Measurements from ENCODE around the gene CD300LG.
"Not testable (repeated sequence)": the region's sequence is repeated elsewhere in the genome, so short reads cannot be mapped to it uniquely, and the experiment has no call there.

The CD300LG gene

GRCh38 chr17:43832976-43833829 is 13.8 kb upstream of the CD300LG start, which contains the start of gene MPP3:
MPP3 (minus strand) TSS chr17:43833146; CDS start chr17:43831906, 1,240 bp downstream.
- H3K36me3 Mint-ChIP-seq (ENCODE audit: low read depth): no peaks in the 10 kb centered on the region
- H3K4me3 Mint-ChIP-seq: peak within 1 kb of the TSS; percentile 69
- H3K4me1 Mint-ChIP-seq (ENCODE audit: low read depth): peaks cover 19% of the 10 kb centered on the region
- H3K27ac Mint-ChIP-seq: no peak within 1 kb of the TSS
- H3K27me3 Mint-ChIP-seq: peaks cover 59% of the 10 kb centered on the region
- H3K9me3 Mint-ChIP-seq: no peaks in the 10 kb centered on the region

- Mint-ChIP-seq H3K9me3 (no peaks in the 10 kb centered on the region), H3K4me1 (ENCODE audit: low read depth) (peaks cover 19% of the 10 kb centered on the region), H3K27me3 (peaks cover 57% of the 10 kb centered on the region), H3K27ac (no peak overlapping the region), H3K36me3 (ENCODE audit: low read depth) (no peaks in the 10 kb centered on the region), H3K4me3 (peak overlapping the region; percentile 68)
Observed at GRCh38 chr17:43834106-43834505, 12.9 kb upstream of the CD300LG start.

- H3K4me3 Mint-ChIP-seq: no peak overlapping the region
- no peaks in the 10 kb centered on the region for H3K4me1 Mint-ChIP-seq (ENCODE audit: low read depth)
- no peaks in the 10 kb centered on the region for H3K36me3 Mint-ChIP-seq (ENCODE audit: low read depth)
- peaks cover 29% of the 10 kb centered on the region for H3K27me3 Mint-ChIP-seq
- no peaks in the 10 kb centered on the region for H3K9me3 Mint-ChIP-seq
- no peak overlapping the region for H3K27ac Mint-ChIP-seq
Observed at GRCh38 chr17:43839670-43840108, 7.3 kb upstream of the CD300LG start.

- H3K9me3 Mint-ChIP-seq: no peaks in the 10 kb centered on the region
- no peak overlapping the region for H3K27ac Mint-ChIP-seq
- H3K36me3 Mint-ChIP-seq (ENCODE audit: low read depth): no peaks in the 10 kb centered on the region
- H3K27me3 Mint-ChIP-seq: peaks cover 27% of the 10 kb centered on the region
- no peaks in the 10 kb centered on the region for H3K4me1 Mint-ChIP-seq (ENCODE audit: low read depth)
- no peak overlapping the region for H3K4me3 Mint-ChIP-seq
Observed at GRCh38 chr17:43840814-43841213, 6.2 kb upstream of the CD300LG start.

- Mint-ChIP-seq H3K27ac (no peak overlapping the region), H3K4me1 (ENCODE audit: low read depth) (no peaks in the 10 kb centered on the region), H3K4me3 (no peak overlapping the region), H3K27me3 (peaks cover 22% of the 10 kb centered on the region), H3K9me3 (no peaks in the 10 kb centered on the region), H3K36me3 (ENCODE audit: low read depth) (no peaks in the 10 kb centered on the region)
Observed at GRCh38 chr17:43841282-43841681, 5.7 kb upstream of the CD300LG start.

- peaks cover 18% of the 10 kb centered on the region for H3K27me3 Mint-ChIP-seq
- H3K4me3 Mint-ChIP-seq; H3K36me3 Mint-ChIP-seq (ENCODE audit: low read depth); H3K9me3 Mint-ChIP-seq; H3K27ac Mint-ChIP-seq; H3K4me1 Mint-ChIP-seq (ENCODE audit: low read depth): not testable (repeated sequence)
Observed at GRCh38 chr17:43842091-43842974, 4.6 kb upstream of the CD300LG start.

GRCh38 chr17:43842975-43843325 is 4.0 kb upstream of the CD300LG start:
- Mint-ChIP-seq H3K9me3 (no peaks in the 10 kb centered on the region), H3K4me3 (no peak overlapping the region), H3K27ac (no peak overlapping the region), H3K36me3 (ENCODE audit: low read depth) (no peaks in the 10 kb centered on the region), H3K27me3 (peaks cover 19% of the 10 kb centered on the region), H3K4me1 (ENCODE audit: low read depth) (no peaks in the 10 kb centered on the region)

- Mint-ChIP-seq H3K4me3 (no peak overlapping the region), H3K4me1 (ENCODE audit: low read depth) (no peaks in the 10 kb centered on the region), H3K9me3 (no peaks in the 10 kb centered on the region)
Observed at GRCh38 chr17:43844241-43844640, 2.7 kb upstream of the CD300LG start.

GRCh38 chr17:43845766-43846165 is 1.2 kb upstream of the CD300LG start:
- H3K27me3 Mint-ChIP-seq: peaks cover 16% of the 10 kb centered on the region
- H3K36me3 Mint-ChIP-seq (ENCODE audit: low read depth): no peaks in the 10 kb centered on the region
- H3K4me3 Mint-ChIP-seq: no peak overlapping the region
- no peak overlapping the region for H3K27ac Mint-ChIP-seq
- no peaks in the 10 kb centered on the region for H3K9me3 Mint-ChIP-seq
- H3K4me1 Mint-ChIP-seq (ENCODE audit: low read depth): no peaks in the 10 kb centered on the region

More at GRCh38 chr17:43844241-43844640, 2.7 kb upstream of the CD300LG start:
- Mint-ChIP-seq H3K27ac (no peak overlapping the region), H3K27me3 (peaks cover 15% of the 10 kb centered on the region), H3K36me3 (ENCODE audit: low read depth) (no peaks in the 10 kb centered on the region)

GRCh38 chr17:43846221-43846712 is 709 bp upstream of the CD300LG start:
- Mint-ChIP-seq H3K4me1 (ENCODE audit: low read depth) (no peaks in the 10 kb centered on the region), H3K9me3 (no peaks in the 10 kb centered on the region), H3K27ac (no peak overlapping the region), H3K36me3 (ENCODE audit: low read depth) (no peaks in the 10 kb centered on the region), H3K4me3 (no peak overlapping the region), H3K27me3 (peaks cover 13% of the 10 kb centered on the region)

GRCh38 chr17:43848601-43849000 is 1.6 kb downstream of the CD300LG start:
- no peaks in the 10 kb centered on the region for H3K4me1 Mint-ChIP-seq (ENCODE audit: low read depth)
- H3K27me3 Mint-ChIP-seq: peaks cover 11% of the 10 kb centered on the region
- no peaks in the 10 kb centered on the region for H3K9me3 Mint-ChIP-seq

GRCh38 chr17:43849116-43849515 is 2.1 kb downstream of the CD300LG start:
- Mint-ChIP-seq H3K27me3 (peaks cover 11% of the 10 kb centered on the region), H3K4me1 (ENCODE audit: low read depth) (no peaks in the 10 kb centered on the region), H3K4me3 (no peak overlapping the region), H3K36me3 (ENCODE audit: low read depth) (no peaks in the 10 kb centered on the region), H3K27ac (no peak overlapping the region), H3K9me3 (no peaks in the 10 kb centered on the region)

More at GRCh38 chr17:43848601-43849000, 1.6 kb downstream of the CD300LG start:
- Mint-ChIP-seq H3K4me3 (no peak overlapping the region), H3K36me3 (ENCODE audit: low read depth) (no peaks in the 10 kb centered on the region), H3K27ac (no peak overlapping the region)

GRCh38 chr17:43852571-43852970 is 5.6 kb downstream of the CD300LG start:
- H3K4me3 Mint-ChIP-seq: no peak overlapping the region
- no peak overlapping the region for H3K27ac Mint-ChIP-seq
- no peaks in the 10 kb centered on the region for H3K4me1 Mint-ChIP-seq (ENCODE audit: low read depth)
- H3K36me3 Mint-ChIP-seq (ENCODE audit: low read depth): no peaks in the 10 kb centered on the region
- peaks cover 14% of the 10 kb centered on the region for H3K27me3 Mint-ChIP-seq
- H3K9me3 Mint-ChIP-seq: no peaks in the 10 kb centered on the region

- H3K4me1 Mint-ChIP-seq (ENCODE audit: low read depth): no peaks in the 10 kb centered on the region
- no peaks in the 10 kb centered on the region for H3K9me3 Mint-ChIP-seq
- no peaks in the 10 kb centered on the region for H3K36me3 Mint-ChIP-seq (ENCODE audit: low read depth)
- no peak overlapping the region for H3K27ac Mint-ChIP-seq
- H3K27me3 Mint-ChIP-seq: peaks cover 12% of the 10 kb centered on the region
- no peak overlapping the region for H3K4me3 Mint-ChIP-seq
Observed at GRCh38 chr17:43853546-43853945, 6.6 kb downstream of the CD300LG start.

- no peak overlapping the region for H3K4me3 Mint-ChIP-seq
- H3K9me3 Mint-ChIP-seq: no peaks in the 10 kb centered on the region
- peaks cover 12% of the 10 kb centered on the region for H3K27me3 Mint-ChIP-seq
- no peaks in the 10 kb centered on the region for H3K36me3 Mint-ChIP-seq (ENCODE audit: low read depth)
- H3K27ac Mint-ChIP-seq: no peak overlapping the region
- no peaks in the 10 kb centered on the region for H3K4me1 Mint-ChIP-seq (ENCODE audit: low read depth)
Observed at GRCh38 chr17:43854498-43854897, 7.5 kb downstream of the CD300LG start.
